Measurements from ENCODE around the gene FMN2.

- TF ChIP-seq CTCF (IDR thresholded peaks at IDR 0.05) (no peak), POLR2A (IDR thresholded peaks at IDR 0.05) (no peak)
Measured at GRCh38 chr1:240099748-240100147, 8.1 kb downstream of the FMN2 start.
